ENCODE measurements around the gene MVP.

- TF ChIP-seq, protein P1, sequence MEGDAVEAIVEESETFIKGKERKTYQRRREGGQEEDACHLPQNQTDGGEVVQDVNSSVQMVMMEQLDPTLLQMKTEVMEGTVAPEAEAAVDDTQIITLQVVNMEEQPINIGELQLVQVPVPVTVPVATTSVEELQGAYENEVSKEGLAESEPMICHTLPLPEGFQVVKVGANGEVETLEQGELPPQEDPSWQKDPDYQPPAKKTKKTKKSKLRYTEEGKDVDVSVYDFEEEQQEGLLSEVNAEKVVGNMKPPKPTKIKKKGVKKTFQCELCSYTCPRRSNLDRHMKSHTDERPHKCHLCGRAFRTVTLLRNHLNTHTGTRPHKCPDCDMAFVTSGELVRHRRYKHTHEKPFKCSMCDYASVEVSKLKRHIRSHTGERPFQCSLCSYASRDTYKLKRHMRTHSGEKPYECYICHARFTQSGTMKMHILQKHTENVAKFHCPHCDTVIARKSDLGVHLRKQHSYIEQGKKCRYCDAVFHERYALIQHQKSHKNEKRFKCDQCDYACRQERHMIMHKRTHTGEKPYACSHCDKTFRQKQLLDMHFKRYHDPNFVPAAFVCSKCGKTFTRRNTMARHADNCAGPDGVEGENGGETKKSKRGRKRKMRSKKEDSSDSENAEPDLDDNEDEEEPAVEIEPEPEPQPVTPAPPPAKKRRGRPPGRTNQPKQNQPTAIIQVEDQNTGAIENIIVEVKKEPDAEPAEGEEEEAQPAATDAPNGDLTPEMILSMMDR (IDR thresholded peaks at IDR 0.05): no peak
- no peak for TF ChIP-seq POLR2AphosphoS5 (IDR thresholded peaks at IDR 0.05; ENCODE audit: insufficient read depth in 1 of 2, low read depth in 1 of 2)
- no peak for TF ChIP-seq POLR2A (IDR thresholded peaks at IDR 0.05)
Measured at GRCh38 chr16:29860218-29860617, 40.0 kb downstream of the MVP start.
